Measurements from ENCODE around the gene CHD8. TPM values are rescaled to one million over a fixed set of nuclear protein-coding genes. Genes with fewer than 3 reads are reported as not detected.
A peak's percentile ranks its signal among the peaks of the same experiment; 100 is the strongest.

CHD8 gene
- total RNA-seq, 1 experiment from 2014 or later = 135 TPM

DNA sequence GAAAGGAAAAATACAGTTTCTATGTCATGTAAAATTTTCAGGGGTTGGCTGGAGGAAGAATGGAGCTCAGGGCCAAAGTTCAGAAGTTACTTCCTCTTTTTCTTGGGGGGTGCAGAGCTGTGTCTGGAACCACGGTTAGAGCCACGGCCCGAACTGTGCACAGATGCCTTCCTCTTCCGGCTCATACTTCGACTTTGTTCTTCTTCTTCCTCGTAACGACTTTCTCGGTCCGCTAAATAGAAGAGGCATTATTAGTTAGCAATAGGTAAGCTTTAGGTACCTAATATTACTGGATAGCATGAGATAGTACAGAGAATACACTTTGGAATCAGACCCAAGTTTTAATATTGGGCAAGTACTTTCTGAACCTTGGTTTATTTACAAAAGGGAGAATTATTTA, 103.3 kb downstream of the CHD8 start:
- Histone ChIP-seq H3K14ac (ENCODE audit: insufficient read depth, low read length) (no peak overlapping the region), H3K79me1 (ENCODE audit: insufficient read depth, low read depth, low read length, poor library complexity, severe bottlenecking) (no peaks in the 10 kb centered on the region), H3K4me1 (ENCODE audit: insufficient read depth, low read length) (no peaks in the 10 kb centered on the region), H4K5ac (ENCODE audit: insufficient read length, low read depth, low read length) (no peak overlapping the region), H2BK15ac (ENCODE audit: low read depth, low read length) (no peak overlapping the region), H3K4me2 (ENCODE audit: insufficient read depth, insufficient read length, low read length) (no peak overlapping the region), H2AK5ac (ENCODE audit: insufficient read length, low read length) (no peak overlapping the region), H2AFZ (ENCODE audit: low read length) (no peak overlapping the region), H4K8ac (replicated peaks; ENCODE audit: insufficient read length, low read depth, low read length) (no peak overlapping the region), H3K9me3 (ENCODE audit: control insufficient read depth, low read depth, low read length) (no peaks in the 10 kb centered on the region), H2BK20ac (ENCODE audit: low read depth, low read length, poor library complexity, severe bottlenecking) (no peak overlapping the region), H3K79me2 (ENCODE audit: insufficient read depth, low read length) (no peaks in the 10 kb centered on the region), H3K18ac (ENCODE audit: insufficient read length, low read depth, low read length) (no peak overlapping the region), H3K56ac (ENCODE audit: insufficient read length, low read depth, low read length) (no peak overlapping the region), H4K20me1 (ENCODE audit: control insufficient read depth, insufficient read depth, insufficient read length) (no peaks in the 10 kb centered on the region), H2BK12ac (ENCODE audit: insufficient read length, low read depth, low read length) (no peak overlapping the region), H3K27ac (ENCODE audit: insufficient read length, low read depth, low read length) (no peak overlapping the region), H2BK5ac (ENCODE audit: insufficient read length, low read length) (no peak overlapping the region), H3K4ac (ENCODE audit: low read depth, low read length) (no peak overlapping the region), H3K27me3 (ENCODE audit: insufficient read depth, low read length) (no peaks in the 10 kb centered on the region), H3K23ac (ENCODE audit: insufficient read length, low read depth, low read length) (no peak overlapping the region), H4K91ac (ENCODE audit: insufficient read length, low read depth, low read length) (no peak overlapping the region), H2BK120ac (ENCODE audit: low read depth, low read length, poor library complexity, severe bottlenecking) (no peak overlapping the region), H3T11ph (ENCODE audit: low read length) (no peak overlapping the region), H3K9ac (ENCODE audit: extremely low read depth, insufficient read length, low read length) (no peak overlapping the region), H3K23me2 (ENCODE audit: insufficient read length, low read depth, low read length, poor library complexity, severe bottlenecking) (no peaks in the 10 kb centered on the region)
- TF ChIP-seq, protein P1, sequence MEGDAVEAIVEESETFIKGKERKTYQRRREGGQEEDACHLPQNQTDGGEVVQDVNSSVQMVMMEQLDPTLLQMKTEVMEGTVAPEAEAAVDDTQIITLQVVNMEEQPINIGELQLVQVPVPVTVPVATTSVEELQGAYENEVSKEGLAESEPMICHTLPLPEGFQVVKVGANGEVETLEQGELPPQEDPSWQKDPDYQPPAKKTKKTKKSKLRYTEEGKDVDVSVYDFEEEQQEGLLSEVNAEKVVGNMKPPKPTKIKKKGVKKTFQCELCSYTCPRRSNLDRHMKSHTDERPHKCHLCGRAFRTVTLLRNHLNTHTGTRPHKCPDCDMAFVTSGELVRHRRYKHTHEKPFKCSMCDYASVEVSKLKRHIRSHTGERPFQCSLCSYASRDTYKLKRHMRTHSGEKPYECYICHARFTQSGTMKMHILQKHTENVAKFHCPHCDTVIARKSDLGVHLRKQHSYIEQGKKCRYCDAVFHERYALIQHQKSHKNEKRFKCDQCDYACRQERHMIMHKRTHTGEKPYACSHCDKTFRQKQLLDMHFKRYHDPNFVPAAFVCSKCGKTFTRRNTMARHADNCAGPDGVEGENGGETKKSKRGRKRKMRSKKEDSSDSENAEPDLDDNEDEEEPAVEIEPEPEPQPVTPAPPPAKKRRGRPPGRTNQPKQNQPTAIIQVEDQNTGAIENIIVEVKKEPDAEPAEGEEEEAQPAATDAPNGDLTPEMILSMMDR (conservative IDR thresholded peaks at IDR 0.05) = no peak
- Mint-ChIP-seq H3K9me3 (no peaks in the 10 kb centered on the region), H3K4me3 (no peak overlapping the region; a peak in 1 of 5 replicates), H3K4me1 (peaks cover 6% of the 10 kb centered on the region in 2 experiments), H3K27me3 (ENCODE audit: low read depth) (no peaks in the 10 kb centered on the region; the same call in 1 of the 2 replicates), H3K36me3 (ENCODE audit: insufficient read depth in 1 of 3, low read depth in 3 of 3) (peaks cover 44 to 70% (median 60%) of the 10 kb centered on the region in 3 experiments), H3K27ac (peak overlapping the region in 2 of 3 experiments; percentile 26 to 35; a peak in 3 of 7 replicates)
- no peak for DNase-seq
- no CpG with 5 or more reads among the region's 9 CpGs for WGBS (ENCODE audit: extremely low coverage, insufficient read length, low lambda C conversion rate)
